ENCODE data around the gene TMEM184B.
A peak's percentile ranks its signal among the peaks of the same experiment; 100 is the strongest.

Gene TMEM184B

DNA sequence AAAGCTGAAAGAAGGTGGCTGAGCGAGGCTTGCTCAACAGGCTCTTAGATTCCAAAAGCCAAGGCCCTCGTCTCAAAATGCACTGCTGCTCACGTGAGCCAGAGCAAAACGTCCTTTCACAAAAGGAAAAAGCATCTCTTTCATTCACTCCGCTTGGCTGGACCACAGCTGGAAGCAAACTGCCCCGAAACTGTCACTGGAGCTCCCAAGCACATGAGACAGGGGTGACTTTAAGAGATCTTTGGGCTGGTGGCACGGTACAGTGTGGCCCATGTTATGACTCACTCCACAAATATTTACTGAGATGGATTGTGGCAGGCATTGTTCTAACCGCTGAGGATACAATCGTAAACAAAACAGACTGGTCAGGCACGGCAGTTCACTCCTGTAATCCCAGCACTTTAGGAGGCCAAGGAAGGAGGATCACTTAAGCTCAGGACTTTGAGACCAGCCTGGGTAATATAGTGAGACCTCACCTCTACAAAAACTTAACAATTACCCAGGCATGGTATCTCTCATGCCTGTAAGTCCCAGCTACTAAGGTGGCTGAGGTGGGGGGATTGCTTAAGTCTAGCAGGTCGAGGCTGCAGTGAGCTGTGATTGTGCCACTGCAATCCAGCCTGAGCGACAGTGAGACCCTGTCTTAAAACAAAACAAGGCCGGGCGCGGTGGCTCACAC, 94.7 kb downstream of the TMEM184B start:
- H3K27ac ChIP-seq: peak overlapping the region; percentile 96
- TF ChIP-seq, protein P1, sequence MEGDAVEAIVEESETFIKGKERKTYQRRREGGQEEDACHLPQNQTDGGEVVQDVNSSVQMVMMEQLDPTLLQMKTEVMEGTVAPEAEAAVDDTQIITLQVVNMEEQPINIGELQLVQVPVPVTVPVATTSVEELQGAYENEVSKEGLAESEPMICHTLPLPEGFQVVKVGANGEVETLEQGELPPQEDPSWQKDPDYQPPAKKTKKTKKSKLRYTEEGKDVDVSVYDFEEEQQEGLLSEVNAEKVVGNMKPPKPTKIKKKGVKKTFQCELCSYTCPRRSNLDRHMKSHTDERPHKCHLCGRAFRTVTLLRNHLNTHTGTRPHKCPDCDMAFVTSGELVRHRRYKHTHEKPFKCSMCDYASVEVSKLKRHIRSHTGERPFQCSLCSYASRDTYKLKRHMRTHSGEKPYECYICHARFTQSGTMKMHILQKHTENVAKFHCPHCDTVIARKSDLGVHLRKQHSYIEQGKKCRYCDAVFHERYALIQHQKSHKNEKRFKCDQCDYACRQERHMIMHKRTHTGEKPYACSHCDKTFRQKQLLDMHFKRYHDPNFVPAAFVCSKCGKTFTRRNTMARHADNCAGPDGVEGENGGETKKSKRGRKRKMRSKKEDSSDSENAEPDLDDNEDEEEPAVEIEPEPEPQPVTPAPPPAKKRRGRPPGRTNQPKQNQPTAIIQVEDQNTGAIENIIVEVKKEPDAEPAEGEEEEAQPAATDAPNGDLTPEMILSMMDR (conservative IDR thresholded peaks at IDR 0.05): no peak
- TF ChIP-seq ZFX (IDR thresholded peaks at IDR 0.05): no peak

DNA sequence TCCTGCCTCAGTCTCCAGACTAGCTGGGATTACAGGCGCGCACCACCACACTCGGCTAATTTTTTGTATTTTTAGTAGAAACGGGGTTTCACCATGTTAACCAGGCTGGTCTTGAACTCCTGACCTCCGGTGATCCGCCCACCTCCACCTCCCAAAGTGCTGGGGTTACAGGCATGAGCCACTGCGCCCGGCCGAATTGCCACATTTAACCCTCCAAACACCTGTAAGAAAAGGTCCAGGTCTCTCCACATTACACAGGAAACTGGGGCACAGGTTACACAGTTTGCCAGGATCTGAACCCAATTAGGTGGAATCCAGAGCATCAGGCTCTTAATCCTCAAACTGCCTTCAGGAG, 95.3 kb downstream of the TMEM184B start:
- H3K27ac ChIP-seq: peak overlapping the region; percentile 96

DNA sequence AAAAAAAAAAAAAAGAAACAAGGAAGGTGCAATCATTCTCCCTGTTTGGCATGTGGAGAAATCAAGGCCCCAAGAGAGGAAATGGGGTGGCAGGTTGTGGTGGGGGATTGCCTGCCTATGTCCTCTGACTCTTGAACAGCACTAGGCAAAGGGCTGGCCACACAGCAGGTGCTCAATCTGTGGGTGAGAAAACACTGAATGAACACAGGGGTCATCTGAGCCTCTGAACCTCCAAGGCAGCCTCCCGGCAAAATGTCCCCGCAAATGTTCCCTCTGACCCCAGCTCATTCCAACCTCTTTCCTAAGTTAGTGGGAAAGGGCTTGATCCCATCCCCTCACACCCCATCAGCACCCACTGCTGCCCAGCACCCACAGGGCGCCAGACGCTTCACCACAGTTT, 95.8 kb downstream of the TMEM184B start:
- peak overlapping the region; percentile 96 for H3K27ac ChIP-seq
- TF ChIP-seq ZFX (IDR thresholded peaks at IDR 0.05): no peak
- TF ChIP-seq, protein P1 (conservative IDR thresholded peaks at IDR 0.05): no peak

DNA sequence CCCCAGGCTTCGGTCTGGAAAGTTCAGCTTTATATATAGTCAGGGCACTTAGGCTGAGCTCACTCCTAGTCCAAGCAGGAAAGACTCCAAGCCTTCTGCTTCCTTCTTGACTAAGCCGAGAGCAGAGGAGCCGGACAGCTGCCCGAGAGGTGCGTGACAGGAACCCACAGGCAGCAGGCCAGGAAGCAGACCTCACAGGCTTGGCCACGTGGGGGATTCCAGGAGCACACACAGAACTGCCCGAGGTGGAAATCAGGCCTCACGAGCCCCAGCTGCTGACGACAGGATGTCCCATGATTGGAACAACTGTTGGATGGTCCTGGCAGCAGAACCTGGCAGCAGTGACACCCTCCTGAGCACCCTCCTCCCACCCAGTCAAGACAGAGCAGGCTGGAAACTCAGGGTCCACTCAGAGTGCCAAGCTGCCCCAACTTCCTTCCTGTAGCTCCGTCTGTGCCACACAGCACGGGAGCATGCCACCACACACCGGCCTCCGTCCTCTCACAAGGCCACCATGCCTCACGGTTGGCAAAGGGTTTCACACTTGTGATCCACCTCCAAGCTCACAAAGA, 96.6 kb downstream of the TMEM184B start:
- TF ChIP-seq ZFX (IDR thresholded peaks at IDR 0.05): no peak
- TF ChIP-seq, protein P1 (conservative IDR thresholded peaks at IDR 0.05): no peak
- H3K27ac ChIP-seq: peak overlapping the region; percentile 96

DNA sequence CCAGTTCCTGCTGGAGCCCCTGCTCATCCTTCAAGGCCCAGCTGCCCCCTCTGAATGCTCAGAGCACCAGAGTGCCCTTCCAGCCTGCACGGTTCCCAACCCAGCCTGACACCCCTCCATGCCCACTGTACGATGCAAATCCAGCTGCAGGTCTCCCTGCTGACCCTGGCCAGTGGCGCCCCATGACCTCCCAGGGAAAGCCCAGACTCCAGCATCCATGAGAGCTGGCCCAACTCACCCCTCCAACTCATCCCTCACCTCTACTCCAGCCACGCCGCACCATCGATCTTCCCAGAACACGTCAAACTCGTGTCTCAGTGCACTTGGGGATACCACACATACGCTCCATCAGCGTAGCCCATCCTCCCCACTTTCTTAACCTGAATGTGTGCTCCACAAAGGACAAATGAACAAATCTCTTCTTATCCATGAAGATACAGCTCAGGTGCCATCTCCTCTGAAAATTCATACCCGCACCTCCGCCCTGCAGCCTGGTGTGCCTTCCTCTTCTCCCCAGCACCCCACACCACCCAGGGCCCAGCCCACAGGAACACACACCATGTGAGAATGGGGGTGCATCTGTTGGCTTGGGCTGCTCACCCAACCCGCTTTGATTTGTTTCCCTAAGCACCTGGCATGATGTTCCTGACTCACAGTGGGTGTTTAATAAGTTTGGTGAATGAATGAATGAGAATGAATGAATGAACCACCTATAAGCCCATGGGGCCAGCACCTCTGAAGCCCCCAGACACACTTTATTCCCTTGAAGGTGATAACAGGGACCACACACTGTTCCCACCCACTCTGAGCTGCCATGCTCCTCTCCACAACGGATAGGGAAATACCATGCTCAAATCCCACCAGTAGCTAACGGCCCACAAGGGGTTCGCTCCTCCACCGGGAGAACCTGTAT, 97.3 kb downstream of the TMEM184B start:
- TF ChIP-seq, protein P1 (conservative IDR thresholded peaks at IDR 0.05): no peak
- no peak for TF ChIP-seq ZFX (IDR thresholded peaks at IDR 0.05)
- peak overlapping the region; percentile 96 for H3K27ac ChIP-seq

DNA sequence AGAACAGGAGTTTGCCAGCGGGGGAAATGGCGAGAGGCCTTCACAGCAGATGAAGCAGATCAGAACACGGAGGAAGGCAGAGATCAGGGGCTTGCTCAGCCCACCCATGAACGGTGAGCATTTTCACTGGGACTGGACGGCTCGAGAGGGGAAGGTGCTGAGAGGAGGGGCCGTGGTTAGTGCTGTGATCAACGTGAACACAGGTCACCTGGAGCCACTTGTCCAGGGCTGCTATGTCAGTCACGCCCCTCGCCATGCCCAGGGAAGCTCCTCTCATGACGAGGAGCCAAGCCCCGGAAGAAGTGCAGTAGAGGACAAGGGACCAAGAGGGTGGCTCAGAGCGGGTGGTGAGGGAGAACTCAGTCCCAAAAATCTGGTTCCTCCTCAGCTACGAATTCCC, 98.2 kb downstream of the TMEM184B start:
- no peak overlapping the region for H3K27ac ChIP-seq
- TF ChIP-seq, protein P1 (conservative IDR thresholded peaks at IDR 0.05): no peak
- no peak for TF ChIP-seq ZFX (IDR thresholded peaks at IDR 0.05)

DNA sequence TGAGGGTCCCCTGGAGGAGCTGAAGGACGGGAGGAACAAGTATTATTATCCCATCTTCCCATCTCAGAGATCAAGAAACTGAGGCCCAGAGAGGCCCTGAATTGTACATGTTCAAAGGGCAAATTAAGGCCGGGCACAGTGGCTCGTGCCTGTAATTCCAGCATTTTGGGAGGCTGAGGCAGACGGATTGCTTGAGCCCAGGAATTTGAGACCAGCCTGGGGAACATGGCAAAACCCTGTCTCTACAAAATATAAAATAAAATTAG, 99.2 kb downstream of the TMEM184B start:
- peak overlapping the region; percentile 7; the same call in 1 of the 2 replicates for H3K27ac ChIP-seq
- TF ChIP-seq, protein P1 (conservative IDR thresholded peaks at IDR 0.05): no peak
- TF ChIP-seq ZFX (IDR thresholded peaks at IDR 0.05): no peak
